Neural progenitor cell (in vitro differentiated cells): ENCODE measurements around the gene HSPB2. TPM values are rescaled to one million over a fixed set of nuclear protein-coding genes. Genes with fewer than 3 reads are reported as not detected.

Experiments used
- DNase-seq: peaks from one replicate; pipeline ENCODE4 v3.0.0-alpha.2; 2016; ENCODE audit warnings: low spot score
- H2AFZ ChIP-seq: fragments of 200-600 bp; sonication (generic); replicated peaks from 2 replicates; pipeline ENCODE4 v1.6.1; 2016; ENCODE audit warnings: antibody characterized with exemption
- H3F3A ChIP-seq: fragments of 200-600 bp; sonication (generic); 2 replicates; pipeline ENCODE4 v1.6.1; 2016; ENCODE audit warnings: antibody characterized with exemption, low read depth
- H3K27ac ChIP-seq: fragments of 200-600 bp; sonication (generic); 2 replicates; pipeline ENCODE4 v1.5.1; 2016; ENCODE audit warnings: mild to moderate bottlenecking
- H3K27me3 ChIP-seq: fragments of 200-600 bp; sonication (generic); 2 replicates; pipeline ENCODE4 v1.6.1; 2016; ENCODE audit warnings: mild to moderate bottlenecking, moderate library complexity
- H3K36me3 ChIP-seq: fragments of 200-600 bp; sonication (generic); 2 replicates; pipeline ENCODE4 v1.5.1; 2016
- H3K4me1 ChIP-seq: fragments of 200-600 bp; sonication (generic); 2 replicates; pipeline ENCODE4 v1.6.1; 2016; ENCODE audit warnings: mixed run types
- H3K4me2 ChIP-seq: fragments of 200-600 bp; sonication (generic); 2 replicates; pipeline ENCODE4 v1.6.1; 2016
- H3K4me3 ChIP-seq: fragments of 200-600 bp; sonication (generic); 2 replicates; pipeline ENCODE4 v1.5.1; 2016
- H3K79me2 ChIP-seq: fragments of 200-600 bp; sonication (generic); 2 replicates; pipeline ENCODE4 v1.6.1; 2016; ENCODE audit warnings: low read depth
- H3K9ac ChIP-seq: fragments of 200-600 bp; sonication (generic); 2 replicates; pipeline ENCODE4 v1.6.1; 2016
- H3K9me3 ChIP-seq: fragments of 200-600 bp; sonication (generic); 2 replicates; pipeline ENCODE4 v1.5.1; 2016; ENCODE audit warnings: low read depth
- H4K20me1 ChIP-seq: fragments of 200-600 bp; sonication (generic); 2 replicates; pipeline ENCODE4 v1.6.1; 2016; ENCODE audit warnings: low read depth
- H3K27ac Mint-ChIP-seq: 3 replicates; pipeline ENCODE4 v1.8.0; 2021; ENCODE audit warnings: mixed read lengths
- H3K27me3 Mint-ChIP-seq: 2 replicates; pipeline ENCODE4 v1.8.0; 2022; ENCODE audit warnings: low read depth, mild to moderate bottlenecking, inconsistent platforms, moderate library complexity, mixed read lengths; ENCODE audit not compliant: insufficient read depth
- H3K36me3 Mint-ChIP-seq: 3 replicates; pipeline ENCODE4 v1.8.0; 2021; ENCODE audit warnings: mixed read lengths
- H3K4me1 Mint-ChIP-seq: 3 replicates; pipeline ENCODE4 v1.8.0; 2021; ENCODE audit warnings: mixed read lengths
- H3K4me3 Mint-ChIP-seq: 3 replicates; pipeline ENCODE4 v1.8.0; 2021; ENCODE audit warnings: mild to moderate bottlenecking, moderate library complexity, mixed read lengths
- H3K9me3 Mint-ChIP-seq: 3 replicates; pipeline ENCODE4 v1.8.0; 2020; ENCODE audit warnings: mixed read lengths
- CTCF ChIP-seq: fragments of 200-600 bp; sonication (generic); IDR thresholded peaks from 2 replicates; pipeline ENCODE4 v1.5.1; 2017; ENCODE audit warnings: antibody characterized with exemption, mild to moderate bottlenecking
- EZH2 ChIP-seq: fragments of 200-600 bp; sonication (generic); IDR thresholded peaks from 2 replicates; pipeline ENCODE4 v1.6.1; 2017; ENCODE audit warnings: antibody characterized with exemption, mild to moderate bottlenecking, moderate library complexity
- EZH2phosphoT487 ChIP-seq: fragments of 200-600 bp; sonication (generic); IDR thresholded peaks from 2 replicates; pipeline ENCODE4 v1.6.1; 2017; ENCODE audit warnings: antibody characterized with exemption
- total RNA-seq: library from RNA; depleted of rRNA; stranded (reverse); fragments of >200 nt; gene quantifications from 2 replicates; pipeline ENCODE4 v1.2.3, GENCODE V29; 2015; ENCODE audit warnings: low replicate concordance

Gene HSPB2
- total RNA-seq, 1 donor from 2014 or later = not detected

- no peak for TF ChIP-seq EZH2
- no peak for TF ChIP-seq CTCF
- TF ChIP-seq EZH2phosphoT487 = no peak
- Mint-ChIP-seq H3K27ac (no peak overlapping the region), H3K4me3 (no peak overlapping the region), H3K4me1 (peaks cover 24% of the 10 kb centered on the region), H3K27me3 (peaks cover 4% of the 10 kb centered on the region), H3K36me3 (no peaks in the 10 kb centered on the region), H3K9me3 (no peaks in the 10 kb centered on the region)
- H3K4me3 ChIP-seq = no peak overlapping the region
- H3K4me1 ChIP-seq = peaks cover 17% of the 10 kb centered on the region
- H3K9ac ChIP-seq = no peak overlapping the region
- no peaks in the 10 kb centered on the region for H3K36me3 ChIP-seq
- no peak overlapping the region for H3K27ac ChIP-seq
- no peaks in the 10 kb centered on the region for H4K20me1 ChIP-seq
- H3K79me2 ChIP-seq = no peaks in the 10 kb centered on the region
- H2AFZ ChIP-seq = no peak overlapping the region
- H3K4me2 ChIP-seq = no peak overlapping the region
- H3F3A ChIP-seq = peaks cover 7% of the 10 kb centered on the region
- no peaks in the 10 kb centered on the region for H3K9me3 ChIP-seq
- no peak for DNase-seq
- no peaks in the 10 kb centered on the region for H3K27me3 ChIP-seq
Measured at GRCh38 chr11:111920908-111921307, 8.4 kb downstream of the HSPB2 start.

- H3K4me1 ChIP-seq = peaks cover 23% of the 10 kb centered on the region
- Mint-ChIP-seq H3K36me3 (no peaks in the 10 kb centered on the region), H3K27ac (no peak overlapping the region), H3K4me3 (no peak overlapping the region), H3K27me3 (peaks cover 4% of the 10 kb centered on the region), H3K9me3 (no peaks in the 10 kb centered on the region), H3K4me1 (peaks cover 30% of the 10 kb centered on the region)
- H3F3A ChIP-seq = peaks cover 15% of the 10 kb centered on the region
- no peak for DNase-seq
- H3K79me2 ChIP-seq = no peaks in the 10 kb centered on the region
- no peak overlapping the region for H2AFZ ChIP-seq
- H3K27me3 ChIP-seq = no peaks in the 10 kb centered on the region
- H3K27ac ChIP-seq = no peak overlapping the region
- no peaks in the 10 kb centered on the region for H3K9me3 ChIP-seq
- H3K36me3 ChIP-seq = no peaks in the 10 kb centered on the region
- H3K9ac ChIP-seq = no peak overlapping the region
- no peak overlapping the region for H3K4me2 ChIP-seq
- TF ChIP-seq CTCF (no peak), EZH2phosphoT487 (no peak), EZH2 (no peak)
- H4K20me1 ChIP-seq = no peaks in the 10 kb centered on the region
- no peak overlapping the region for H3K4me3 ChIP-seq
Measured at GRCh38 chr11:111921541-111922230, 9.2 kb downstream of the HSPB2 start.

GRCh38 chr11:111922803-111923202, 10.3 kb downstream of the HSPB2 start:
- H3K9me3 Mint-ChIP-seq = no peaks in the 10 kb centered on the region
- Histone ChIP-seq H3K27ac (peak overlapping the region; percentile 40), H3K9ac (no peak overlapping the region), H3K79me2 (no peaks in the 10 kb centered on the region), H3K4me3 (no peak overlapping the region), H3F3A (peaks cover 20% of the 10 kb centered on the region), H3K4me1 (peaks cover 26% of the 10 kb centered on the region), H3K27me3 (no peaks in the 10 kb centered on the region), H2AFZ (peak overlapping the region; percentile 82), H3K4me2 (no peak overlapping the region), H3K36me3 (no peaks in the 10 kb centered on the region), H4K20me1 (no peaks in the 10 kb centered on the region), H3K9me3 (no peaks in the 10 kb centered on the region)
- no peak overlapping the region for H3K4me3 Mint-ChIP-seq
- peaks cover 7% of the 10 kb centered on the region for H3K27me3 Mint-ChIP-seq
- peaks cover 36% of the 10 kb centered on the region for H3K4me1 Mint-ChIP-seq
- H3K27ac Mint-ChIP-seq = peak overlapping the region; percentile 60
- DNase-seq = no peak
- H3K36me3 Mint-ChIP-seq = no peaks in the 10 kb centered on the region
- TF ChIP-seq EZH2 = no peak
- no peak for TF ChIP-seq EZH2phosphoT487
- no peak for TF ChIP-seq CTCF
